ENCODE measurements around the gene DZIP3.

Gene DZIP3

DNA sequence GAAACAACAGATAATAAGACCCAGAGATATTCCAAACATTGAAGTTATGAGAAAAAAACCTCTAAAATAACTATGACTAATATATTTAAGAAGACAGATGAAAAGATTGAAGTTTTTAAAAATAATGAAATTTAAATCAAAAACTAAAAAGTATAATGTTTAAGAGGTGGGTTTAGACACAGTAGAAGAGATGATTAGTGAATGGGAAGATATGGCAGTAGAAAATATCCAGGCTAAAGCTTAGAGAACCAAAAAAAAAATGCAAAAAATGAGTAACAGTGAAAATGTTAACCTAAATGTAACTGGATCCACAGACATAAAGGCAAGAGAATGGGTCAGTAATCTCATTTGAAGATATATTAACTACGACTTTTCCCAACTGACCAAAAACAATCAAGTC, 115.5 kb downstream of the DZIP3 start:
- no peak for DNase-seq

DNA sequence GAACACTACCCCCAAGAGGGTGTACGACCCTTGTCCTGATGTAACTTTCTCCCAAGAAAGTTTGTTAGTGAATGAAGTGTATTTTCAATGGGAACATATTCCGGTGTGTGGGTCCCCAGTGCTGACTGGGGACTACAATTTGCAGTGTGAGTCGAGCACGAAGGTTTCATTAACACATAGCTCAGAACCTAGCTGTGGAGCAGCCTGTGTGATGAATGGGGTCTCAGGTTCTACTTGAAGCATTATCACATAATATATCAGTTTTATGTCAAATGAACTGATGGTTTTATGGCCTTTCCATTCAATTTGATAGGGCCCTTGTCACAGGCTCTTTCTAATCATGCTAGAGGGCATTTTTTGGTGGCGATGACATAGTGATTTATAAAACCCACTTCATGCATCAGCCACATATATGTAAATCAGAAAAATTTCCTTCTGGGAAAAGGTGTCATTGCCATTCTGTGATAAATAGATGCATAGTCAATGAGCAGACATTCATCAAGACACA, 123.5 kb downstream of the DZIP3 start:
- no peak for DNase-seq

DNA sequence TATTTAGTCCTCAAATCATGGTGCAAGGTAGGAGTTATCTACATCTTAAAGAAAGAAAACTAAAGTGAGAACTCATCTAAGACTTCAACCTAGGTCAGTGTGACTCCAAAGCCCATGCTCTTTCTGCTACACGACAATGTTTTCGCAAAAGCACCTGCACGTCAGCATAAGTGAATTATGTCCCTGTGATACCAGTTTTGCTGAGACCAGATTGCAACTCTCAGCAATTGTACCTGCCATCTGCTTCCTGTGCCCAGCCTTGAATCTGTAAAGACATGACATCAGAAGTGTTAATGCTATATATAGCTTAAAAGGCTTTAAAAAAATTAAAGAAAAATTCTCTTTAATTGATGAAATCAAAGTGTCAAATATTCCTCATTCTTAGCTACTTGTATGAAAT, 124.3 kb downstream of the DZIP3 start:
- no peak for DNase-seq

DNA sequence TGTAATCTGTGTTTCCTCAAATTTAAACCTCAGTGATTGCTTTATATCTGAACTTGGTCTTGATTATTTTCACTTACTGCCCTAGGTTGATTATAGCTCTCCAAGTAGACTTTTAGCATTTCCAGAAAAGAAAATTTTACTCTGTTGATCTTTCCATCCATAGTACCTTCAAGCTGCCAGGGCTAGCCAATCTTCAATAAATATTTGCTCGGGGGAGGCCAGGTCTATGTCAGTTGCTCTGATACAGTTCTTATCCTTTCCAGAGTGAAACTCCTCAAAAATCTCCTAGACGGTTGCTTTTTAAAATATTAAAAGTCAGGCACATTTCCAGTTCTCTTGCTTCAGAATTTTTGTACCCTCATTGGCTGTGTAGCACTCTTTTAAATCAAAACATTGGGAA, 128.9 kb downstream of the DZIP3 start:
- DNase-seq = no peak

DNA sequence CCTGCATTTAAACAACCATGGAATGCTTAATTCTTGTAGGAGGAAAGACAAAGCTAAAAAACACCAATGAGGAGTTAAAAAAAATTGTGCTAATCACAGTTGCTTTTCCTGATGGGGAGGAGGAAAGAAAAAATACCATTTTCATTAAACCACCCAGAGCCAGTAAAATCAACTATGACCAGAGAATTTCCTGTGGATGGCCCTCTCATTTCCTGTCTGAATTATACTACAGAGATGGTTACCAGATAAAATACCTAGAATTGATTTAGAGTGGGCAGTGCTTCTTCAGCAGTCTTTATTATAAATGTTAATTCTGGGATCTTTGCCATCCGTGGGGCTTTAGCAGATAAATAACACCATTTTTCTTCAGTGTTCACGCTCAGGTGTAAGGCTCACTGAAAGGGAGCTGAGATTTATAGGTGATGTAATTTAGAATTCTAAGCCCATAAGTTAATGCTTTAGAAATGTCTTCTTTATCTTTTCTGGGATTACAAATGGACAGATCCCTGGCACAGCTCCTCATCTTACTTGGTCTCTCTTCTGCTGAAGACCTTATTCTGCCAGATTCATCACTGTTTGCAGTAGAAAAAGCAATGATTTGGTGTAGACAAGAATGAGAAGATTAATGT, 129.8 kb downstream of the DZIP3 start:
- DNase-seq = no peak

DNA sequence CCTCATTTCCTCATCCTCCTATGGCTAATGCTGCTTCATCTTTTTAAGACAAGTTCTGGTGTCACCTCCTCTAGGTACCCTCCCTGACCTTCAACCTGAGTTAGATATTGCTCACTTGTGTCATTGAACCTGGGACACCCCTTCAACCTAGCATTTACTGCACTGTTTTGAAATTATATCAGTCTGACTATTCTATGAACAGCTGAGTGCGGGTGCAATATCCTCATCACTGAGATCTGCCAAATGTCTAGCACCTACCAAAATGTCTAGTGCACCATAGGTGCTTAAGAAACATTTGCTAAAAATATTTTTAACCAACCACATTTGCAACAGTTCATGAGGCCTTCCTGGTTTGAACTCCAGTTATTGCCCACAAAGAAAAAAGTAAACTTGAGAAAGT, 133.2 kb downstream of the DZIP3 start:
- DNase-seq = no peak

DNA sequence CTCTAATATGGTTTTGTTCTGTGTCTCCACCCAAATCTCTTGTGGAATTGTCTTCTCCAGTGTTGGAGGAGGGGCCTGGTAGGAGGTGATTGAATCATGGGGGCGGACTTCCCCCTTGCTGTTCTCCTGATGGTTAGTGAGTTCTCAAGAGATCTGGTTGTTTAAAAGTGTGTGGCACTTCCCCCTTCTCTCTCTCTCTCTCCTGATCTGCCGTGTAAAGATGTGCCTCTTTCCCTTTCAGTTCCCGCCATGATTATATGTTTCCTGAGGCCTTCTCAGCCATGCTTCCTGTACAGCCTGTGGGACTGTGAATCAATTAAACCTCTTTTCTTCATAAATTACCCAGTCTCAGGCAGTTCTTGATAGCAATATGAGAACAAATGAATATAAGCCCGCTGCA, 134.6 kb downstream of the DZIP3 start:
- DNase-seq = no peak

DNA sequence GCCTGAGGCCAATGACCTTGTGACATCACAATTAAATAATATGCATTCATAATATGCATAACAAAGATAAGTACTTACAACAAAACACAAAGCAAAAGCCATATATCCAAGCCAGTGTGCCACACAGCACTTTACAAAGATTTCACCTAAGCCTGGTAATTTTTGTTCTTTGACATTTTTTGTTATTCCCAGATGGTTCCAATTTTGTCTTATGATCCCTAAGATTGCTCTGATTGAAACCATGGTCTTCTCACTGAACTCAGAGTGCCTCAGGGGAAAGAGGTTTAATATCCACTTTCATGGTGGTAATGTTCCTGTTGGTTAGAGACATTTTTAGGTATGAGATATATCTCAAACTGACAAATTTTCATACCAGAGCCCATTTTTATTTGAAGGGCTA, 138.6 kb downstream of the DZIP3 start:
- DNase-seq = no peak

DNA sequence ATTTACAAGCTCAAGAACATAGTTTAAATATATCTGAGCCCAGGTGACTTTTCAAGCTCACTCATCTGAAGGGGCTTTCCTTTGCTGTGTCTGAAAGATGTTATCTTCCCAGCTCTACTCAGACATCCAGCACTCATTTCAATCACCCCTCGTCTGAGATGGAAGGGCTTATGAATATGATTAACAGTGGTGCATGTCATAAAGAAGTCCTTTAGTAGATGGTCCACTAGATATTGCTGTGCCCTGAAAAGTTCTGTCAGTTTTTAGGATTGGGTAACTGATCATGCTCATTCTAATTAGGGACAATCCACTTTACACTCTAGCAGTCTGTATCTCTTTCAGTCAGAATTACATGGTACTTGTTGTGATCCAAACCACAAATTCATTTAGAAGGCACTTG, 139.4 kb downstream of the DZIP3 start:
- DNase-seq = no peak

DNA sequence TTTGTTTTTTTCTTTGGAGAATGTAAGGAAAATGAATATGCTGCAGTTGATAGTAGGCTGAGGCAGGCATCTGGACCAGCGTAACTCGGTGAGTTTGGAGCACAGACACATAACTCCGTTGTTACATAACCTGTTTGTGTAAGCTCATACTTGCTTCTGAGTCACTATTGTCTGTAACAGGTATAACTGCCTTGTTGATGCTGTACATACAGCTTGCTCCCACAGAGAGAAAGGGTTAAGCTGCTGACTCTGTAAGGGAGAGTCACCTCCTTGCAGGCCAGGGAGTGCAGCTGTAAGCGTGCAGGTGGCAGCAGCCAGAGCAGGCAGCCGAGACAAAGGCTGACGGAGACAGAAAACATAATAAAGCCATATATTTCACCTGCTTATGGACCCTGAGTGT, 147.3 kb downstream of the DZIP3 start:
- no peak for DNase-seq

DNA sequence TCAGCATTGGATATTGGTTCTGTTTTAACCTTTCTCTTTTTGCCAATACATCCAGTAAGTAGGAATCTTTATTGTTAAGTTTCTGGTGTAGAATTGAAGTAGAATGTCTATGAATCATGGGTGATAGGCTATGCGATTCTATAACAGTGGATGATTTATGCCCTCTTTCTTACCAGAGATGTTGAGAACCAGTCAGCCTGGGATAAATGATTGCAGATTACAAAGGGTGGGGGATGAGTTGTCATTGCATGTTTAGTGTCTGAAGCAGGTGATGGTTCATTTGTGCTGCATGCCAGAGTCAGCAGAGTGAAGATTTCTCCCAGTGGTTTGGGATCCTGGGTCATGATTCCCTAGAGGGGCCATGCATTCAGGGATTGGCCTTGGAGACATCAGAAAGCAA, 153.4 kb downstream of the DZIP3 start:
- no peak for DNase-seq
